ENCODE data around the gene KCNB1.

DNA sequence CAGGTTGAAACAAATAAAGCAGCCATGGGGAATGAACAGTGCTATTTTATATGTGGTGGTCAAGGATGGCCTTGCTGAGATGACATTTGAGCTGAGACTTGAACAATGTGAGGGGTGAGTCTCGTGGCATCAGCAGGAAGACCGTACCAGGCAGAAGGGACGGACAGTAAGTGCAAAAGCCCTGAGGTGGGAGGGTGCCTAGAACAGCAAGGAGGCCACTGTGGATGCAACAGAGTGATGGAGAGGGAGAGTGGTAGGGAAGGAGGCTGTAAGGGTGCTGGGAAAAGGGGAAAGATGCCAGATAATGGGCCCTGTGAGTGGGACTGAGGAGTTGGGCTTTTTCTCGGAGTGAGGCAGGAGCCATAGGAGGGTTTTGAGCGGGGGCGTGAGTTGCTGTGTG is 11.5 kb downstream of the KCNB1 start:
- TF ChIP-seq POLR2A (IDR thresholded peaks at IDR 0.05) (no peak), POLR2AphosphoS5 (IDR thresholded peaks at IDR 0.05) (no peak)
- TF ChIP-seq, protein P1, sequence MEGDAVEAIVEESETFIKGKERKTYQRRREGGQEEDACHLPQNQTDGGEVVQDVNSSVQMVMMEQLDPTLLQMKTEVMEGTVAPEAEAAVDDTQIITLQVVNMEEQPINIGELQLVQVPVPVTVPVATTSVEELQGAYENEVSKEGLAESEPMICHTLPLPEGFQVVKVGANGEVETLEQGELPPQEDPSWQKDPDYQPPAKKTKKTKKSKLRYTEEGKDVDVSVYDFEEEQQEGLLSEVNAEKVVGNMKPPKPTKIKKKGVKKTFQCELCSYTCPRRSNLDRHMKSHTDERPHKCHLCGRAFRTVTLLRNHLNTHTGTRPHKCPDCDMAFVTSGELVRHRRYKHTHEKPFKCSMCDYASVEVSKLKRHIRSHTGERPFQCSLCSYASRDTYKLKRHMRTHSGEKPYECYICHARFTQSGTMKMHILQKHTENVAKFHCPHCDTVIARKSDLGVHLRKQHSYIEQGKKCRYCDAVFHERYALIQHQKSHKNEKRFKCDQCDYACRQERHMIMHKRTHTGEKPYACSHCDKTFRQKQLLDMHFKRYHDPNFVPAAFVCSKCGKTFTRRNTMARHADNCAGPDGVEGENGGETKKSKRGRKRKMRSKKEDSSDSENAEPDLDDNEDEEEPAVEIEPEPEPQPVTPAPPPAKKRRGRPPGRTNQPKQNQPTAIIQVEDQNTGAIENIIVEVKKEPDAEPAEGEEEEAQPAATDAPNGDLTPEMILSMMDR (IDR thresholded peaks at IDR 0.05): no peak

Measured in prostate gland (tissue), 2 donors.